ENCODE measurements around the gene TTC9B.

The TTC9B gene

GRCh38 chr19:40232479-40232878 is 14.3 kb upstream of the TTC9B start:
- no peak overlapping the region for H3K27ac ChIP-seq

GRCh38 chr19:40231544-40232424 is 13.6 kb upstream of the TTC9B start:
- TF ChIP-seq CTCF (conservative IDR thresholded peaks at IDR 0.05), result no peak
- no peak overlapping the region for H3K27ac ChIP-seq

More at GRCh38 chr19:40232479-40232878, 14.3 kb upstream of the TTC9B start:
- no peak for TF ChIP-seq CTCF (conservative IDR thresholded peaks at IDR 0.05)

- TF ChIP-seq CTCF (conservative IDR thresholded peaks at IDR 0.05), result no peak
- no peak overlapping the region for H3K27ac ChIP-seq
Observed at GRCh38 chr19:40231057-40231456, 12.9 kb upstream of the TTC9B start.

- no peak overlapping the region for H3K27ac ChIP-seq
- TF ChIP-seq CTCF (conservative IDR thresholded peaks at IDR 0.05), result no peak
Observed at GRCh38 chr19:40229926-40230417, 11.8 kb upstream of the TTC9B start.

GRCh38 chr19:40229484-40229883 is 11.3 kb upstream of the TTC9B start:
- H3K27ac ChIP-seq, result no peak overlapping the region
- no peak for TF ChIP-seq CTCF (conservative IDR thresholded peaks at IDR 0.05)

GRCh38 chr19:40228863-40229262 is 10.7 kb upstream of the TTC9B start:
- no peak for TF ChIP-seq CTCF (conservative IDR thresholded peaks at IDR 0.05)
- no peak overlapping the region for H3K27ac ChIP-seq

GRCh38 chr19:40228346-40228745 is 10.2 kb upstream of the TTC9B start:
- TF ChIP-seq CTCF (conservative IDR thresholded peaks at IDR 0.05), result no peak
- H3K27ac ChIP-seq, result no peak overlapping the region

Data from VCaP (cell line).